Neuronal stem cell (in vitro differentiated cells): Measurements from ENCODE around the gene GSTP1.
"Not testable (repeated sequence)": the region's sequence is repeated elsewhere in the genome, so short reads cannot be mapped to it uniquely, and the experiment has no call there.

Experiments
- DNase-seq: peaks from one replicate; pipeline ENCODE4 v3.0.0-alpha.2; 2013; ENCODE audit warnings: low spot score
- H2AFZ ChIP-seq: one replicate; pipeline ENCODE4 v1.6.1; 2013; ENCODE audit warnings: mild to moderate bottlenecking, low read length, inconsistent platforms
- H2AK5ac ChIP-seq: 2 replicates; pipeline ENCODE4 v1.6.1; 2013; ENCODE audit warnings: low read depth, mild to moderate bottlenecking, inconsistent platforms, low read length, moderate library complexity, mixed read lengths
- H2BK120ac ChIP-seq: 2 replicates; pipeline ENCODE4 v1.6.1; 2013; ENCODE audit warnings: low read depth, mild to moderate bottlenecking, inconsistent platforms, low read length, moderate library complexity, mixed read lengths
- H2BK12ac ChIP-seq: one replicate; pipeline ENCODE4 v1.6.1; 2013; ENCODE audit warnings: low read length, inconsistent platforms
- H2BK15ac ChIP-seq: 2 replicates; pipeline ENCODE4 v1.6.1; 2013; ENCODE audit warnings: mild to moderate bottlenecking, low read length, inconsistent platforms, mixed read lengths
- H2BK5ac ChIP-seq: one replicate; pipeline ENCODE4 v1.6.1; 2013; ENCODE audit warnings: inconsistent platforms, mild to moderate bottlenecking, low read length, moderate library complexity
- H3K14ac ChIP-seq: one replicate; pipeline ENCODE4 v1.6.1; 2013; ENCODE audit warnings: low read length, inconsistent platforms
- H3K18ac ChIP-seq: 2 replicates; pipeline ENCODE4 v1.6.1; 2013; ENCODE audit warnings: low read length, inconsistent platforms
- H3K23ac ChIP-seq: 2 replicates; pipeline ENCODE4 v1.6.1; 2013; ENCODE audit warnings: low read depth, mild to moderate bottlenecking, mixed read lengths, low read length, inconsistent platforms; ENCODE audit not compliant: poor library complexity
- H3K27ac ChIP-seq: replicated peaks from 3 replicates; pipeline ENCODE4 v1.5.1; 2013; ENCODE audit warnings: low read length, inconsistent platforms
- H3K27me3 ChIP-seq, 3 experiments: 2 replicates each; pipeline ENCODE4 v1.6.1; 2013; ENCODE audit warnings: low read length in 3 of 3, mild to moderate bottlenecking in 2 of 3, inconsistent platforms in 1 of 3, low read depth in 1 of 3, mixed read lengths in 1 of 3, moderate library complexity in 1 of 3; ENCODE audit not compliant: control insufficient read depth in 3 of 3, insufficient read depth in 3 of 3
- H3K36me3 ChIP-seq, 2 donors: replicated peaks in 1 of 2; 2 replicates each; pipeline ENCODE4 v1.6.1; 2013; ENCODE audit warnings: low read length in 2 of 2; ENCODE audit not compliant: control insufficient read depth in 2 of 2, insufficient read depth in 2 of 2
- H3K4ac ChIP-seq: 2 replicates; pipeline ENCODE4 v1.6.1; 2013; ENCODE audit warnings: inconsistent platforms, mild to moderate bottlenecking, low read length, moderate library complexity
- H3K4me1 ChIP-seq, 2 donors: 1 replicate in 1 of 2; 2 replicates in 1 of 2; pipeline ENCODE4 v1.6.1; 2013; ENCODE audit warnings: low read length in 2 of 2, low read depth in 1 of 2; ENCODE audit not compliant: control insufficient read depth in 2 of 2, insufficient read depth in 1 of 2
- H3K4me2 ChIP-seq: one replicate; pipeline ENCODE4 v1.6.1; 2013; ENCODE audit warnings: mild to moderate bottlenecking, low read length, inconsistent platforms; ENCODE audit not compliant: insufficient read depth, poor library complexity, severe bottlenecking
- H3K4me3 ChIP-seq, 2 donors: 2 replicates each; pipeline ENCODE4 v1.5.1; 2013; ENCODE audit warnings: low read length in 2 of 2, mild to moderate bottlenecking in 2 of 2, inconsistent platforms in 1 of 2, moderate library complexity in 1 of 2
- H3K79me1 ChIP-seq: one replicate; pipeline ENCODE4 v1.6.1; 2013; ENCODE audit warnings: low read depth, mild to moderate bottlenecking, inconsistent platforms, low read length, moderate library complexity
- H3K9ac ChIP-seq: one replicate; pipeline ENCODE4 v1.6.1; 2013; ENCODE audit warnings: mild to moderate bottlenecking, low read depth, low read length, inconsistent platforms; ENCODE audit not compliant: poor library complexity
- H3K9me3 ChIP-seq, 2 donors: replicated peaks in 1 of 2; 2 replicates each; pipeline versions ENCODE3 to v1.6.1; 2013; ENCODE audit warnings: low read length in 2 of 2, mild to moderate bottlenecking in 2 of 2, inconsistent platforms in 1 of 2, low read depth in 1 of 2, mixed read lengths in 1 of 2, moderate library complexity in 1 of 2; ENCODE audit not compliant: control insufficient read depth in 2 of 2, insufficient read depth in 1 of 2
- H4K8ac ChIP-seq: one replicate; pipeline ENCODE4 v1.6.1; 2013; ENCODE audit warnings: low read depth, mild to moderate bottlenecking, inconsistent platforms, low read length, moderate library complexity
- H4K91ac ChIP-seq: one replicate; pipeline ENCODE4 v1.6.1; 2013; ENCODE audit warnings: low read length, low read depth, mild to moderate bottlenecking, inconsistent platforms; ENCODE audit not compliant: poor library complexity
- WGBS, 2 donors: extraction: QIAGEN DNeasy Blood & Tissue Kit; methylation state at CpG; one replicate each; pipeline ENCODE4 v1.1.7; 2013; ENCODE audit warnings: missing lambda C conversion rate in 2 of 2, mixed read lengths in 1 of 2; ENCODE audit not compliant: insufficient read length in 2 of 2, insufficient replicate concordance in 1 of 2; ENCODE audit errors: extremely low coverage in 2 of 2; 5-methylcytosine and 5-hydroxymethylcytosine counted together

GSTP1 gene

DNA sequence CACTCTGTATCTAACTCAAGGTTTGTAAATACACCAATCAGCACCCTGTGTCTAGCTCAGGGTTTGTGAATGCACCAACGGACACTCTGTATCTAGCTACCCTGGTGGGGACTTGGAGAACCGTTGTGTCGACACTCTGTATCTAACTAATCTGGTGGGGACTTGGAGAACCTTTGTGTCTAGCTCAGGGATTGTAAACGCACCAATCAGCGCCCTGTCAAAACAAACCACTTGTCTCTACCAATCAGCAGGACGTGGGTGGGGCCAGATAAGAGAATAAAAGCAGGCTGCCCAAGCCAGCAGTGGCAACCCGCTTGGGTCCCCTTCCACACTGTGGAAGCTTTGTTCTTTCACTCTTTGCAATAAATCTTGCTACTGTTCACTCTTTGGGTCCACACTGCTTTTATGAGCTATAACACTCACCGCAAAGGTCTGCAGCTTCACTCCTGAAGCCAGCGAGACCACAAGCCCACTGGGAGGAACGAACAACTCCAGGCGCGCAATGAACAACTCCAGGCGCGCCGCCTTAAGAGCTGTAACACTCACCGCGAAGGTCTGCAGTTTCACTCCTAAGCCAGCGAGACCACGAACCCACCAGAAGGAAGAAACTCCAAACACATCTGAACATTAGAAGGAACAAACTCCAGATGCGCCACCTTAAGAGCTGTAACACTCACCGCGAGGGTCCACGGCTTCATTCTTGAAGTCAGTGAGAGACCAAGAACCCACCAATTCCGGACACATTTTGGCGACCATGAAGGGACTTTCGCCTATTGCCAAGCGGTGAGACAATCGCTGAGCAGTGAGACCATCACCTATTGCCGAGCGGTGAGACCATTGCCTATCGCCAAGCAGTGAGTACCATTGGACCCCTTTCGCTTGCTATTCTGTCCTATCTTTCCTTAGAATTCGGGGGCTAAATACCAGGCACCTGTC is 36.3 kb downstream of the GSTP1 start:
- no CpG with 5 or more reads among the region's 33 CpGs for WGBS, 2 donors
- not testable (repeated sequence) for H4K8ac ChIP-seq, H2BK12ac ChIP-seq, H2BK15ac ChIP-seq, H3K36me3 ChIP-seq, H3K23ac ChIP-seq, DNase-seq, H3K14ac ChIP-seq, H3K4ac ChIP-seq, H3K27me3 ChIP-seq, H2AK5ac ChIP-seq, H3K79me1 ChIP-seq, H2BK5ac ChIP-seq, H3K9me3 ChIP-seq, H4K91ac ChIP-seq, H2BK120ac ChIP-seq
- Histone ChIP-seq H3K9ac (peak overlapping the region; percentile 30), H3K4me3 (peak overlapping the region; percentile 60 to 84), H3K4me2 (peak overlapping the region; percentile 46), H3K18ac (peak overlapping the region; percentile 13), H3K4me1 (peaks cover 9 to 18% of the 10 kb centered on the region in 2 donors), H2AFZ (peak overlapping the region; percentile 75), H3K27ac (peak overlapping the region; percentile 3)

DNA sequence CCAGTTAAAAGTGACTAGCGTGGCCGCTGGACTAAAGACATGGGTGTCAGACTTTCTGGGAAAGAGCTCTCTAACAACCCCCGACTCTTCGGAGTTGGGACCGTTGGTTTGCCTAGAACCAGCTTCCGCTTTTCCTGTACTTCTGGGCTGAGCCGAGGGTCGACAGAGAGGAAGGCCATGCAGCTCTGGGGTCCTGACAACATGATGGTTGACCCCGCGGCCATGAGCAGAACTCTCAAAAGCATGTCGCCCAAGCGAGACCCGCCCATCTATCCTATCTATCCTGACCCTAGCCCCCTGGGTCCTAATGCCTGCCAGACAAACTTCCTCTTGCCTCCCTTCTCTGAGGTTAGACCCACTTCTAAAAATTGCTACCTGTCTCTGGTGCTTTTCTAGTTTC is 37.0 kb downstream of the GSTP1 start:
- not testable (repeated sequence) for H2BK5ac ChIP-seq, H3K4ac ChIP-seq, H4K91ac ChIP-seq, H2BK12ac ChIP-seq, H3K27me3 ChIP-seq, H2BK120ac ChIP-seq, H3K14ac ChIP-seq, H2AK5ac ChIP-seq, H3K36me3 ChIP-seq, H3K9me3 ChIP-seq, H3K23ac ChIP-seq, H3K27ac ChIP-seq, H4K8ac ChIP-seq, DNase-seq, H2BK15ac ChIP-seq, H3K79me1 ChIP-seq
- WGBS, 2 donors: no CpG with 5 or more reads among the region's 13 CpGs
- Histone ChIP-seq H2AFZ (peak overlapping the region; percentile 75), H3K4me2 (peak overlapping the region; percentile 46), H3K18ac (peak overlapping the region; percentile 13), H3K4me1 (peaks cover 9 to 17% of the 10 kb centered on the region in 2 donors), H3K9ac (peak overlapping the region; percentile 30), H3K4me3 (peak overlapping the region; percentile 60 to 84)

GRCh38 chr11:67621928-67622327 is 38.3 kb downstream of the GSTP1 start:
- not testable (repeated sequence) for H2BK5ac ChIP-seq, H3K36me3 ChIP-seq, DNase-seq, H3K4me1 ChIP-seq, H3K4ac ChIP-seq, H3K27ac ChIP-seq, H3K14ac ChIP-seq, H3K18ac ChIP-seq, H2AK5ac ChIP-seq, H2BK12ac ChIP-seq, H2AFZ ChIP-seq, H2BK120ac ChIP-seq, H3K9me3 ChIP-seq, H4K91ac ChIP-seq, H3K23ac ChIP-seq, H4K8ac ChIP-seq, H3K79me1 ChIP-seq, H3K27me3 ChIP-seq, H2BK15ac ChIP-seq, H3K9ac ChIP-seq
- no CpG with 5 or more reads among the region's 3 CpGs for WGBS, 2 donors
- peak overlapping the region in 1 of 2 donors; percentile 15 for H3K4me3 ChIP-seq
- H3K4me2 ChIP-seq: peak overlapping the region; percentile 23

DNA sequence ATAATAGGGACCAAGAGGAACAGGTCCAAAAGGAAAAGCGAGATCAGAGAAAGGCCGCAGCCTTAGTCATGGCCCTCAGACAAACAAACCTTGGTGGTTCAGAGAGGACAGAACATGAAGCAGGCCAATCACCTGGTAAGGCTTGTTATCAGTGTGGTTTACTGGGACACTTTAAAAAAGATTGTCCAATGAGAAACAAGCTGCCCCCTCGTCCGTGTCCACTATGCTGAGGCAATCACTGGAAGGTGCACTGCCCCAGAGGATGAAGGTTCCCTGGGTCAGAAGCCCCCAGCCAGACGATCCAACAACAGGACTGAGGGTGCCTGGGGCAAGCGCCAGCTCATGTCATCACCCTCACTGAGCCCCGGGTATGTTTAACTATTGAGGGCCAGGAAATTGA is 39.3 kb downstream of the GSTP1 start:
- not testable (repeated sequence) for H2BK5ac ChIP-seq, H4K8ac ChIP-seq, H3K14ac ChIP-seq, H3K23ac ChIP-seq, H2BK12ac ChIP-seq, H3K4me1 ChIP-seq, H3K79me1 ChIP-seq, H2AFZ ChIP-seq, DNase-seq, H3K36me3 ChIP-seq, H3K4me3 ChIP-seq, H2BK15ac ChIP-seq, H3K18ac ChIP-seq, H3K9ac ChIP-seq, H4K91ac ChIP-seq, H2AK5ac ChIP-seq, H3K4me2 ChIP-seq, H3K27me3 ChIP-seq, H3K27ac ChIP-seq, H3K9me3 ChIP-seq, H3K4ac ChIP-seq, H2BK120ac ChIP-seq
- no CpG with 5 or more reads among the region's 7 CpGs for WGBS, 2 donors
